DLD1 (cell line): ENCODE data around the gene GPHA2.

Source experiments
- in situ Hi-C: cut with HindIII; loops from 2 replicates; pipeline ENCODE4 v1.10.0; 2017; ENCODE audit warnings: low sequenced_read_pairs

The GPHA2 gene

GRCh38 chr11:64911689-64912088 lies 24.0 kb downstream of the GPHA2 start:
- in situ Hi-C loops: no loop called here

GRCh38 chr11:64911142-64911541 lies 24.6 kb downstream of the GPHA2 start:
- in situ Hi-C loops: no loop called here

GRCh38 chr11:64910451-64911093 lies 25.1 kb downstream of the GPHA2 start:
- in situ Hi-C loops: no loop called here

- in situ Hi-C loops: no loop called here
Measured at GRCh38 chr11:64909653-64910343, 25.9 kb downstream of the GPHA2 start.

- in situ Hi-C loops: no loop called here
Measured at GRCh38 chr11:64908766-64909165, 26.9 kb downstream of the GPHA2 start.

- in situ Hi-C loops: no loop called here
Measured at GRCh38 chr11:64906314-64906635, 29.4 kb downstream of the GPHA2 start.

- in situ Hi-C loops: no loop called here
Measured at GRCh38 chr11:64905516-64906313, 30.0 kb downstream of the GPHA2 start.

GRCh38 chr11:64903291-64903833 lies 32.3 kb downstream of the GPHA2 start:
- in situ Hi-C loops: no loop called here

GRCh38 chr11:64902102-64902900 lies 33.4 kb downstream of the GPHA2 start:
- in situ Hi-C loops: no loop called here

GRCh38 chr11:64900774-64901173 lies 34.9 kb downstream of the GPHA2 start:
- in situ Hi-C loops: no loop called here

- in situ Hi-C loops: no loop called here
Measured at GRCh38 chr11:64900263-64900678, 35.4 kb downstream of the GPHA2 start.

GRCh38 chr11:64898541-64898940 lies 37.2 kb downstream of the GPHA2 start:
- in situ Hi-C loops: no loop called here

GRCh38 chr11:64898076-64898445 lies 37.6 kb downstream of the GPHA2 start:
- in situ Hi-C loops: no loop called here

- in situ Hi-C loops: no loop called here
Measured at GRCh38 chr11:64897381-64898075, 38.2 kb downstream of the GPHA2 start.

- in situ Hi-C loops: no loop called here
Measured at GRCh38 chr11:64896448-64897022, 39.2 kb downstream of the GPHA2 start.

GRCh38 chr11:64894812-64895452 lies 40.8 kb downstream of the GPHA2 start:
- in situ Hi-C loops: loop anchor here (5.0 kb wide), 1 partner anchor 43 kb away; no protein-coding TSS in a partner anchor

- in situ Hi-C loops: loop anchor here (5.0 kb wide), 1 partner anchor 42 kb away; no protein-coding TSS in a partner anchor
Measured at GRCh38 chr11:64894070-64894811, 41.5 kb downstream of the GPHA2 start.

GRCh38 chr11:64893194-64894069 lies 42.3 kb downstream of the GPHA2 start:
- in situ Hi-C loops: loop anchor here (5.0 kb wide), 1 partner anchor 41 kb away; no protein-coding TSS in a partner anchor
